MM.1S (cell line): Measurements from ENCODE around the gene ATP5ME.

Source experiments
- DNase-seq: peaks from one replicate; pipeline ENCODE4 v3.0.0-alpha.2; 2015
- H2AFZ ChIP-seq: fragments of 300-600 bp; sonication (generic); 2 replicates; pipeline ENCODE4 v1.6.0; 2016; ENCODE audit warnings: antibody characterized with exemption, low read length
- H3F3A ChIP-seq: fragments of 300-600 bp; sonication (generic); 2 replicates; pipeline ENCODE4 v1.6.1; 2016; ENCODE audit warnings: mild to moderate bottlenecking, antibody characterized with exemption, low read length, moderate library complexity, mixed read lengths; ENCODE audit not compliant: insufficient read depth
- H3K27ac ChIP-seq: fragments of 300-600 bp; sonication (generic); 2 replicates; pipeline ENCODE4 v1.5.1; 2016; ENCODE audit warnings: mild to moderate bottlenecking, low read length
- H3K27me3 ChIP-seq: fragments of 300-600 bp; sonication (generic); replicated peaks from 2 replicates; pipeline ENCODE4 v1.6.0; 2016; ENCODE audit warnings: low read length; ENCODE audit not compliant: insufficient read depth
- H3K36me3 ChIP-seq: fragments of 300-600 bp; sonication (generic); replicated peaks from 2 replicates; pipeline ENCODE4 v1.6.1; 2016; ENCODE audit warnings: mild to moderate bottlenecking, low read length, mixed read lengths; ENCODE audit not compliant: insufficient read depth
- H3K4me1 ChIP-seq: fragments of 300-600 bp; sonication (generic); 2 replicates; pipeline ENCODE4 v1.6.1; 2016; ENCODE audit warnings: low read length, mixed read lengths
- H3K4me2 ChIP-seq: fragments of 300-600 bp; sonication (generic); 2 replicates; pipeline ENCODE4 v1.6.0; 2016; ENCODE audit warnings: low read depth, low read length
- H3K4me3 ChIP-seq: fragments of 300-600 bp; sonication (generic); 2 replicates; pipeline ENCODE4 v1.5.1; 2016; ENCODE audit warnings: low read length, mixed read lengths
- H3K79me2 ChIP-seq: fragments of 300-600 bp; sonication (generic); 2 replicates; pipeline ENCODE4 v1.6.1; 2016; ENCODE audit warnings: mixed run types, low read length, mixed read lengths
- H3K9ac ChIP-seq: fragments of 300-600 bp; sonication (generic); 2 replicates; pipeline ENCODE4 v1.6.1; 2016; ENCODE audit warnings: low read length, mixed read lengths
- H3K9me2 ChIP-seq: fragments of 300-600 bp; sonication (generic); replicated peaks from 2 replicates; pipeline ENCODE4 v1.6.1; 2016; ENCODE audit warnings: mild to moderate bottlenecking, low read length, mixed read lengths; ENCODE audit not compliant: insufficient read depth
- H3K9me3 ChIP-seq: fragments of 300-600 bp; sonication (generic); replicated peaks from 2 replicates; pipeline ENCODE4 v1.6.1; 2016; ENCODE audit warnings: mild to moderate bottlenecking, low read length, mixed read lengths; ENCODE audit not compliant: insufficient read depth
- H4K20me1 ChIP-seq: fragments of 300-600 bp; sonication (generic); 2 replicates; pipeline ENCODE4 v1.6.1; 2016; ENCODE audit warnings: mild to moderate bottlenecking, low read length, moderate library complexity, mixed read lengths; ENCODE audit not compliant: insufficient read depth
- CTCF ChIP-seq: fragments of 300-600 bp; sonication (generic); IDR thresholded peaks from 2 replicates; pipeline ENCODE4 v1.5.1; 2016; ENCODE audit warnings: antibody characterized with exemption, low read length, mixed read lengths
- EZH2 ChIP-seq: fragments of 300-600 bp; sonication (generic); optimal IDR thresholded peaks from 2 replicates; pipeline ENCODE3; 2017; ENCODE audit warnings: low read depth, mild to moderate bottlenecking, antibody characterized with exemption, low read length, mixed read lengths
- EZH2phosphoT487 ChIP-seq: fragments of 300-600 bp; sonication (generic); IDR thresholded peaks from 2 replicates; pipeline ENCODE4 v1.6.1; 2018; ENCODE audit warnings: antibody characterized with exemption, low read length

ATP5ME gene

GRCh38 chr4:685679-686412 lies 11.8 kb upstream of the ATP5ME start:
- no peaks in the 10 kb centered on the region for H3K9me2 ChIP-seq
- DNase-seq: no peak
- H3K27ac ChIP-seq: no peak overlapping the region
- no peak overlapping the region for H2AFZ ChIP-seq
- TF ChIP-seq EZH2 (no peak), CTCF (no peak), EZH2phosphoT487 (no peak)
- no peaks in the 10 kb centered on the region for H4K20me1 ChIP-seq
- no peaks in the 10 kb centered on the region for H3F3A ChIP-seq
- H3K9me3 ChIP-seq: no peaks in the 10 kb centered on the region
- H3K9ac ChIP-seq: no peak overlapping the region
- no peaks in the 10 kb centered on the region for H3K4me1 ChIP-seq
- H3K79me2 ChIP-seq: no peaks in the 10 kb centered on the region
- no peak overlapping the region for H3K4me3 ChIP-seq
- H3K27me3 ChIP-seq: no peaks in the 10 kb centered on the region
- no peak overlapping the region for H3K4me2 ChIP-seq
- no peaks in the 10 kb centered on the region for H3K36me3 ChIP-seq

- no peaks in the 10 kb centered on the region for H3K27me3 ChIP-seq
- no peak overlapping the region for H3K4me2 ChIP-seq
- no peaks in the 10 kb centered on the region for H4K20me1 ChIP-seq
- H3K9ac ChIP-seq: no peak overlapping the region
- no peak for TF ChIP-seq EZH2phosphoT487
- no peak for TF ChIP-seq CTCF
- no peak overlapping the region for H2AFZ ChIP-seq
- H3K79me2 ChIP-seq: no peaks in the 10 kb centered on the region
- DNase-seq: no peak
- no peaks in the 10 kb centered on the region for H3K9me3 ChIP-seq
- H3K9me2 ChIP-seq: no peaks in the 10 kb centered on the region
- H3K27ac ChIP-seq: no peak overlapping the region
- H3K4me3 ChIP-seq: no peak overlapping the region
- H3K36me3 ChIP-seq: no peaks in the 10 kb centered on the region
- H3F3A ChIP-seq: no peaks in the 10 kb centered on the region
- no peaks in the 10 kb centered on the region for H3K4me1 ChIP-seq
These were observed 10.7 kb upstream of the ATP5ME start for GRCh38 chr4:684623-685327.

- H3K9ac ChIP-seq: no peak overlapping the region
- H3K9me2 ChIP-seq: no peaks in the 10 kb centered on the region
- H3K27me3 ChIP-seq: no peaks in the 10 kb centered on the region
- no peaks in the 10 kb centered on the region for H3K9me3 ChIP-seq
- no peak overlapping the region for H2AFZ ChIP-seq
- no peaks in the 10 kb centered on the region for H4K20me1 ChIP-seq
- H3K27ac ChIP-seq: no peak overlapping the region
- H3K36me3 ChIP-seq: no peaks in the 10 kb centered on the region
- no peaks in the 10 kb centered on the region for H3K79me2 ChIP-seq
- TF ChIP-seq EZH2 (no peak), CTCF (no peak), EZH2phosphoT487 (no peak)
- no peaks in the 10 kb centered on the region for H3F3A ChIP-seq
- DNase-seq: no peak
- no peak overlapping the region for H3K4me3 ChIP-seq
- H3K4me2 ChIP-seq: no peak overlapping the region
- no peaks in the 10 kb centered on the region for H3K4me1 ChIP-seq
These were observed 10.0 kb upstream of the ATP5ME start for GRCh38 chr4:683982-684622.
